ENCODE results near the gene LCE7A.

Gene LCE7A

DNA sequence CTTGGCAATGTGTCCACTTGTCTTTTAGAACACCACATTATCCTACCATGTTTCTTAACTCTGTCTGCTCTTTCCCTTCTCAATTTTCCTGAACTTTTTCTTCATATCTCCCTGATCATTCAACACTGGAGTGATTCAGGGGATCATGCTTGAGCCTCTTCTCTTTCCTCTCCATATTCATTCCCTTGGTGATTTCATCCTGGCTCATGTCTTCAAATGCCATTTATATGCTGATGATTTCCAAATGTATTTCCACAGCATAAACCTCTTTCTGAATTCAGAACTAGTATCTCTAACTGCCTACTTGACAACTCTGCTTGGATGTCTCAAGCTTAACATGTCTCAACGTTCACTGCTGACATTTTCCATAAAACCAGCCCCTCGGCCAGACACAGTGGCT, 40.1 kb downstream of the LCE7A start:
- no peaks in the 10 kb centered on the region for H3K9me3 ChIP-seq (ENCODE audit: control insufficient read depth in 2 of 2, low read length in 2 of 2)
- no peak overlapping the region for H3K27ac ChIP-seq (ENCODE audit: low read depth in 2 of 2, low read length in 2 of 2)
- no peak overlapping the region for H3K4me3 ChIP-seq (ENCODE audit: low read length in 2 of 2)
- no peaks in the 10 kb centered on the region for H3K36me3 ChIP-seq (ENCODE audit: control insufficient read depth in 2 of 2, insufficient read depth in 2 of 2, low read length in 2 of 2)
- H3K9ac ChIP-seq (ENCODE audit: low read depth in 1 of 2, low read length in 2 of 2) = no peak overlapping the region
- H3K27me3 ChIP-seq (ENCODE audit: control insufficient read depth in 2 of 2, insufficient read depth in 2 of 2, low read length in 2 of 2) = no peaks in the 10 kb centered on the region
- H3K4me1 ChIP-seq (ENCODE audit: control insufficient read depth in 2 of 2, insufficient read depth in 2 of 2, low read length in 2 of 2) = no peaks in the 10 kb centered on the region

GRCh38 chr1:152901631-152902030, 41.8 kb downstream of the LCE7A start:
- H3K27ac ChIP-seq (ENCODE audit: low read depth in 2 of 2, low read length in 2 of 2) = no peak overlapping the region
- no peaks in the 10 kb centered on the region for H3K27me3 ChIP-seq (ENCODE audit: control insufficient read depth in 2 of 2, insufficient read depth in 2 of 2, low read length in 2 of 2)
- H3K36me3 ChIP-seq (ENCODE audit: control insufficient read depth in 2 of 2, insufficient read depth in 2 of 2, low read length in 2 of 2) = no peaks in the 10 kb centered on the region
- no peaks in the 10 kb centered on the region for H3K9me3 ChIP-seq (ENCODE audit: control insufficient read depth in 2 of 2, low read length in 2 of 2)
- H3K9ac ChIP-seq (ENCODE audit: low read depth in 1 of 2, low read length in 2 of 2) = no peak overlapping the region
- H3K4me1 ChIP-seq (ENCODE audit: control insufficient read depth in 2 of 2, insufficient read depth in 2 of 2, low read length in 2 of 2) = no peaks in the 10 kb centered on the region
- H3K4me3 ChIP-seq (ENCODE audit: low read length in 2 of 2) = no peak overlapping the region

- Histone ChIP-seq H3K4me3 (ENCODE audit: low read length in 2 of 2) (no peak overlapping the region), H3K27ac (ENCODE audit: low read depth in 2 of 2, low read length in 2 of 2) (no peak overlapping the region), H3K4me1 (ENCODE audit: control insufficient read depth in 2 of 2, insufficient read depth in 2 of 2, low read length in 2 of 2) (no peaks in the 10 kb centered on the region), H3K9ac (ENCODE audit: low read depth in 1 of 2, low read length in 2 of 2) (no peak overlapping the region), H3K27me3 (ENCODE audit: control insufficient read depth in 2 of 2, insufficient read depth in 2 of 2, low read length in 2 of 2) (no peaks in the 10 kb centered on the region), H3K9me3 (ENCODE audit: control insufficient read depth in 2 of 2, low read length in 2 of 2) (no peaks in the 10 kb centered on the region), H3K36me3 (ENCODE audit: control insufficient read depth in 2 of 2, insufficient read depth in 2 of 2, low read length in 2 of 2) (no peaks in the 10 kb centered on the region)
Observed at GRCh38 chr1:152902636-152903035, 42.8 kb downstream of the LCE7A start.

DNA sequence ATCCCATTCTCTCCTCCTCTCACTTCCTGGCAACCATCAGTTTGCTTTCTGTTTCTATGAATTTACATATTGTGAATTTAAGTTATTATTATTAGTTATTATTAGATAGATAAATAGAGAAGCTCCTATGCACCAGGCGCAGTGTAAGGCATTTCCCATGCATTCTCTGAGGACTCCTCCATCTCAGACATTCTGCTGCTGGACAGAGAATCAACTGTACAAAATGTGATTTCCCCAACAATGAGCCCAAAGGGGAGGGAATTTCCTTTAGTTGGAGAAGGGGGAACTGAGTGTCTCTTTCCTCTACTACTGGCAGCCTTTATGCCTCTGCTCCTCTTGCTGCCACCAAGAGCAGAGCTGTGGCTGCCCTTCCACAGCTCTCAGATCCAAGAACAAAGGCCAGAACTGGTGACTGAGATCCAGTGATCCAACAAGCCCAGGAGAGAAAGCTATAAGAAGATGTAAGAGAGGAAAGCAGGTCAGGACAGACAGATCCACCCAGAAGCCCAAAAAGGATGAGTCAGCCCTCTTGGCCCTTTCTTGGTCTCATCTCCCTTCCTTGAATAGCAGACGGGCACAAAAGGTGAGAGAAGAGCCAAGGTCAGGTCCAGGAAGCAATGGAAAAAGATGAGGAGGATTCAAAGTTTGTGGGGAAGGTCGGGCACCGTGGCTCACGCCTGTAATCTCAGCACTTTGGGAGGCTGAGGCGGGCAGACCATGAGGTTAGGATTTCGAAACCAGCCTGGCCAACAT, 45.1 kb downstream of the LCE7A start:
- Histone ChIP-seq H3K27ac (ENCODE audit: low read depth in 2 of 2, low read length in 2 of 2) (no peak overlapping the region), H3K4me3 (ENCODE audit: low read length in 2 of 2) (no peak overlapping the region), H3K27me3 (ENCODE audit: control insufficient read depth in 2 of 2, insufficient read depth in 2 of 2, low read length in 2 of 2) (no peaks in the 10 kb centered on the region), H3K9ac (ENCODE audit: low read depth in 1 of 2, low read length in 2 of 2) (no peak overlapping the region), H3K36me3 (ENCODE audit: control insufficient read depth in 2 of 2, insufficient read depth in 2 of 2, low read length in 2 of 2) (no peaks in the 10 kb centered on the region), H3K4me1 (ENCODE audit: control insufficient read depth in 2 of 2, insufficient read depth in 2 of 2, low read length in 2 of 2) (no peaks in the 10 kb centered on the region), H3K9me3 (ENCODE audit: control insufficient read depth in 2 of 2, low read length in 2 of 2) (no peaks in the 10 kb centered on the region)

DNA sequence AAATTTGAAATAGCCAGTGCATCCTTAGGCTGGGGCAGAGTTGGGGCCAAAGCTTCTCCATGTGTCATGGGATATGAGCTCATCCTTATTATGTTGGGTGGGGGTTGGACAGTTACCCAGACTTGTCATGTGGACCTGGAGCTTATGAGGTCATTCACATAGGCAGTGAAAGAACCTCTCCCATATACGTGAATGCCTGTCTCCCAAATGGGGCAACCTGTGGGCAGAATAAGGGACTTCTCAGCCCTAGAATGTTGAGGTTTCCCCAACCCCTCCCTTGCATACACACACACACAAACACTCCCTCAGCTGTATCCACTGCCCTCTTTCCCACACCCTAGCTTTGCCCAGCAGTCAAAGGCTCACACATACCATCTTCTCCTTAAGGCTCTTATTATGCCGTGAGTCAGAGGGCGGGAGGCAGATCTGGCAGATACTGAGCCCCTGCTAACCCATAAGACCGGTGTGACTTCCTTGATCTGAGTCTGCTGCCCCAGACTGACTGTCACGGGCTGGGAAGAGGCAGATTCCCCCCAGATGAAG, 46.3 kb downstream of the LCE7A start:
- Histone ChIP-seq H3K4me3 (ENCODE audit: low read length in 2 of 2) (no peak overlapping the region), H3K9ac (ENCODE audit: low read depth in 1 of 2, low read length in 2 of 2) (no peak overlapping the region), H3K9me3 (ENCODE audit: control insufficient read depth in 2 of 2, low read length in 2 of 2) (no peaks in the 10 kb centered on the region), H3K4me1 (ENCODE audit: control insufficient read depth in 2 of 2, insufficient read depth in 2 of 2, low read length in 2 of 2) (no peaks in the 10 kb centered on the region), H3K27ac (ENCODE audit: low read depth in 2 of 2, low read length in 2 of 2) (no peak overlapping the region), H3K27me3 (ENCODE audit: control insufficient read depth in 2 of 2, insufficient read depth in 2 of 2, low read length in 2 of 2) (no peaks in the 10 kb centered on the region), H3K36me3 (ENCODE audit: control insufficient read depth in 2 of 2, insufficient read depth in 2 of 2, low read length in 2 of 2) (no peaks in the 10 kb centered on the region)

- no peak within 1 kb of the TSS for H3K27ac ChIP-seq (ENCODE audit: low read depth in 2 of 2, low read length in 2 of 2)
- no peaks in the 10 kb centered on the region for H3K27me3 ChIP-seq (ENCODE audit: control insufficient read depth in 2 of 2, insufficient read depth in 2 of 2, low read length in 2 of 2)
- H3K36me3 ChIP-seq (ENCODE audit: control insufficient read depth in 2 of 2, insufficient read depth in 2 of 2, low read length in 2 of 2) = no peaks in the 10 kb centered on the region
- no peaks in the 10 kb centered on the region for H3K4me1 ChIP-seq (ENCODE audit: control insufficient read depth in 2 of 2, insufficient read depth in 2 of 2, low read length in 2 of 2)
- H3K4me3 ChIP-seq (ENCODE audit: low read length in 2 of 2) = no peak within 1 kb of the TSS
- no peaks in the 10 kb centered on the region for H3K9me3 ChIP-seq (ENCODE audit: control insufficient read depth in 2 of 2, low read length in 2 of 2)
- no peak within 1 kb of the TSS for H3K9ac ChIP-seq (ENCODE audit: low read depth in 1 of 2, low read length in 2 of 2)
Observed at GRCh38 chr1:152907686-152908601, 48.1 kb downstream of the LCE7A start, which contains the start of gene IVL. TSS of gene IVL (plus strand) at chr1:152908546. CDS start at chr1:152909798, 1,252 bp downstream.

DNA sequence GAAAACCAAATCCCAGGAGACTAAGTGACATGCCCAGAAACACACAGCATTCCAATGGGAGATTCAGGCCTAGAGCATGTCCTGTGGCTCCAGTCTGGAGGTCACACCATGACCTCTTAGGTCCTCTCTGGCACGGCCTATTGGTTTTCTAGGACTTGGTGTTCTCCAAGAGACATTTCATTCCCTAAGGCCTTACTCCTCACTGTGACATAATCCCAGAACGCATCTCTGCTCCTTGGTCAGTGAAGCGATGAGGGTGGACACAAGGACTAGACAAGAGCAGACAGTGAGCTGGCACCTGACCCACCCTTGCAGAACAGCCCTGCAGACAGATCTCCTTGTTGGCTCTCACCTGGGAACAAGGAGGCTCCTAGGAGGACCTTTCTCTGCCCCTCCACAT, 49.4 kb downstream of the LCE7A start:
- H3K4me3 ChIP-seq (ENCODE audit: low read length in 2 of 2) = no peak overlapping the region
- H3K27me3 ChIP-seq (ENCODE audit: control insufficient read depth in 2 of 2, insufficient read depth in 2 of 2, low read length in 2 of 2) = no peaks in the 10 kb centered on the region
- no peaks in the 10 kb centered on the region for H3K36me3 ChIP-seq (ENCODE audit: control insufficient read depth in 2 of 2, insufficient read depth in 2 of 2, low read length in 2 of 2)
- H3K9me3 ChIP-seq (ENCODE audit: control insufficient read depth in 2 of 2, low read length in 2 of 2) = no peaks in the 10 kb centered on the region
- H3K4me1 ChIP-seq (ENCODE audit: control insufficient read depth in 2 of 2, insufficient read depth in 2 of 2, low read length in 2 of 2) = no peaks in the 10 kb centered on the region
- no peak overlapping the region for H3K9ac ChIP-seq (ENCODE audit: low read depth in 1 of 2, low read length in 2 of 2)
- H3K27ac ChIP-seq (ENCODE audit: low read depth in 2 of 2, low read length in 2 of 2) = no peak overlapping the region
